ENCODE data around the gene IL18.

DNA sequence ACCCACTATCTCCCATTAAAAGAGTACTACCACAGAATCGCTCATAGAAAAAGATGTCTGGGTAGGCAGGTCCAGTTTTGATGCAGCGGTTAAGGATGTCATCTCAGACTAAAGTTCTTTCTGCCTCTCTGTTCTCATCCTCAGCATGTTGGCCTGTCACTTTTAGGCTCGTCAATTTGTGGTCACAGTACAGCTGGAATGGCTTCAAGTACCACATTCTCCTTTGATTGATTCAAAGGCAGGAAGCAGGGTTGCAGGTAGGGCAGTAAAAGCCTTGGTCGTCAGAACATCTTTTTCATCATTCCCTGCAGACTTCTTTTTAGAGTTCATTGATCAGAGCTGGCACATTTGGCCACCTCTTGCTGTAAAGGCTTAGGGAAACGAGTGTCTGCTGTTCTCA is 48.5 kb downstream of the IL18 start:
- TF ChIP-seq POLR2A (IDR thresholded peaks at IDR 0.05) (no peak), CTCF (IDR thresholded peaks at IDR 0.05) (no peak)

Measured in thyroid gland (tissue), 4 donors.